DMS53 (cell line): ENCODE data around the gene TGFB1.
"Not testable (repeated sequence)": the region's sequence is repeated elsewhere in the genome, so short reads cannot be mapped to it uniquely, and the experiment has no call there.

Source experiments
- DNase-seq: peaks from one replicate; lab custom pipeline; 2025; lab: John Stamatoyannopoulos, UW

TGFB1 gene

DNA sequence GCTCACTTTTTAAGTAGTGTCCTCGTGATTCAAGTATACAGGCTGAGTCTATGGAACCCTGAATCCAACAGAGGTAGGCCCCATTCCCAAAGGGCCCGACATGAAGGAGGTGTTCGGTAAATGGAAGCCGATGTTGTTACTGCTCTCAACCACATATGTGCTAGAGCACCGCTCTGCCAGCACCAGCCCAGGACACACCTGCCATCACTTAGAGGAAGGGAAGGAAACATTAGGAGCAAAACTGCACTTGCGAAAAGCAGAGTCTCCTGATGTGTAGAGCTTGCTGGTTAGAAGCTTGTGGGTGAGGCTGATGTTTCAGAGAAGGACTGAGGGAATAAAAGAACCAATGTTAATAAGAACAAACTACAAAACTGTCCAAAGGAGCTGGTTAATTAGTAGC is 53.2 kb downstream of the TGFB1 start:
- no peak for DNase-seq

GRCh38 chr19:41299755-41300089 is 54.0 kb downstream of the TGFB1 start:
- DNase-seq = peak; percentile 75

- DNase-seq = no peak
These were observed 54.5 kb downstream of the TGFB1 start for GRCh38 chr19:41299046-41299754.

DNA sequence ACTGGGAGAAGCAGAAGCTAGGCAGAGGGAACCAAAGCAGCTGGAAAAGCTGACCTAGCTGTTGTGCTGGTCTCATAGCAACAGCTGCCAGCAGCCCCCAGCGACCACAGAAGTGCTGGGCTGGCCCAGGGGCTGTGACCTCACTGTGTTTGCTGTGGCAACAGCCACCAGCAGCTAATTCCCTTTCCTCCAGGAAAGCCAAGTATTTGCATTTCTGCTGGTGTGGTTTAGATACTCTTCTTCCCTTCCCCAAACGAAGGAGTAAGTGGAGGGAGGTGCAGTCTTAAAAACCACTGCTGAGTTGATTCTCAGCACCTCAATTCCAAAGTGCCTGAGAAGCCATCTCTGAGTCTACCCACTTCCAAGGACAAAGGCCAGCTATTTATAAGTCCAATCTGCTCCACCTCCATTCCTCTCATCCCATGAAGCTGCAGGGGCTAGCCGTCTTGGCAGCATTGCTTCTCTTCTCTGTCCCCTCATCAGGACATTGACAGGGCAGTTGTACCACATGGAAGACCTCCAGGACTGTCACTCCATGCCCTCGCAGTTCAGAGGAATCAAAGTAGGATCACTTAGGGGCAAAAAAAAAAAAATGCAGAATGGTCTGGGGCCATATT is 55.3 kb downstream of the TGFB1 start:
- DNase-seq = peak; percentile 82

- peak; percentile 30 for DNase-seq
These were observed 55.9 kb downstream of the TGFB1 start for GRCh38 chr19:41297628-41298347.

DNA sequence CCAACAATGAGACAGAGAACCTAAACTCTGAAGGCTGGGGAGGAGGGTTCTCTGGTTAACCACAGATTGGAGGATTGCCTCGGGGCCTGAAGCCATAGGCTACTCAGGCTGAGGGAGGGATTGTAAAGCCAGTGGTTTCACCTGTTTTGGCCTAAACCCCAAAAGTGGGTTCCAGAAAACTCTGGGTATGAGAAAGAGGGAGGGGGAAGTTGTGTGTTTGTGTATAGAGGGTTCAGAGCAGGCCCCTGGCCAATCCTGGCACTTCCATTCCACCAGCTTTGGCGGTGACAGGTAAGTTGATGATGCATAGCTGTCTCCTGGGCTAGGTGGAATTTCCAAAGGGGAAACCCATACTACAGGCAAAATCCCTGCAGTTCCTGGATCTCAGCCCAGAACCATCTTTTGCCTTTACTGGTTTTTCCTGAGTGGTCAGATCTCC is 57.3 kb downstream of the TGFB1 start:
- no peak for DNase-seq

- DNase-seq = no peak
These were observed 58.2 kb downstream of the TGFB1 start for GRCh38 chr19:41295499-41295898.

DNA sequence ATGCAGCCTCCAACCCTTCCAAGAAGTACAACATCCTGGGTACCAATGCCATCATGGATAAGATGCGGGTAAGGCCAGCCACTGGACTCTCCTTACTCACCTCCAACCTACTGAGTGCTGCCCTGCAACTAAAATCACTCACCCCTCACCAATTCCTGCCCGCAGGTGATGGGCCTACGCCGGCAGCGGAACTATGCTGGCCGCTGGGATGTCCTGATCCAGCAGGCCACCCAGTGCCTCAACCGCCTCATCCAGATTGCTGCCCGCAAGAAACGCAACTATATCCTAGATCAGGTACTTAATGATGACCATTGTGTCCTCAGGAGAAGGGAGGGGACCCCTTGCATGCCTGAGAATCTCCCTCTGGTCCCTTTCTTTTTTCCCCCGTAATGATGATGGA is 59.3 kb downstream of the TGFB1 start:
- DNase-seq = no peak

DNA sequence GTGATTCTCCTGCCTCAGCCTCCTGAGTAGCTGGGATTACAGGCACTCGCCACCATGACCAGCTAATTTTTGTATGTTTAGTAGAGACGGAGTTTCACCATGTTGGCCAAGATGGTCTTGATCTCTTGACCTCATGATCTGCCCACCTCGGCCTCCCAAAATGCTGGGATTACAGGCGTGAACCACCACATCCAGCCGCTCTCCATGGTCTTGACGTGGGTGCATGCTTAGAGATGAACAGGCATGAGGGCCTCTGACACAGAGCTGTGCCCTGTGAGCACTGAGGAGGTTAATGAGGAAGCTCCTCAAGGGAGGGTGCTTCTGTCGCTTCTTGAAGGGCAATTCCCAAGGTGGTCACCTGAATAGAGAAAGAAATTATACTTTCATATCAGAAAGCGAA is 63.9 kb downstream of the TGFB1 start:
- DNase-seq = not testable (repeated sequence)

GRCh38 chr19:41288673-41289530 is 64.8 kb downstream of the TGFB1 start:
- no peak for DNase-seq
